Measurements from ENCODE around the gene ZNF324B.
"Not testable (repeated sequence)": the region's sequence is repeated elsewhere in the genome, so short reads cannot be mapped to it uniquely, and the experiment has no call there.

Gene ZNF324B

DNA sequence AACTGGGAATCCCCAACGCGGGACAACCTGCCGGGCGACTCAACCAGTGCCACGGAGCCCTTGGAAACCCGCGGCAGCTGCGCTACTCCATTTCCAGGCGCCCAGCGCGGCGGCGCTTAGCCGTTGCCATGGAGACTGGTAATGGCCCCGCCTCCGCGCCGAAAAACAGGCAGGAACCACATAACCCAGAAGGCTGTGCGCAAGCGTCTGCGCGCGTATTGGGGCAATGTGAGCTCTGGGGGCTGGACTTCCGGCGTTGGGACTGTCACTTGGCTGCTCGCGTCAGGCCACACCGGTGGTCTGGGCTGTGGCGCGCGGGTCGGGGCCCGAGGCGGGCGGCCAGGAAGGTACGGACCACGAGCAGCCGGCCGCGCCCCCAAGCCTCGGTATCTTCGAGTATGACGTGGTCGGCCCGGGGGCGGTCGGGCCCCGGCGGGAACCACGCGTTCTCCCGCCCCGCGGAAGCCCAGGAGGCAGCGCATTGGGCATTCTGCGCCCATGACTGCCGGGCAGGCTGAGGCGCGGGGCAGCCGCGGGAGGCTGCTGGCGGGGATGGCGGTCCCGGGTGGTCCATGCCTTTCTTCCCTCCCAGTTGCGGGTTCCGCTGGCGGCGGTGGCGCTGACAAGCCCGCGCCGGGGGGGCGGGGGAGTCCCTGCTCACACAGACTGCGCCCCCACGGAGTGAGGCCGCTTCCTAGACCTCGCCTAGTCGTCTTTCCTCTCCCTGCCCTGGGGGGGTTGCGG, at the start of gene ZNF324B:
Gene ZNF324B (plus strand): TSS at position 265 of the 744 bp plus-strand sequence. CDS start 2,080 bp downstream, outside the sequence.
- DNase-seq: peak; percentile 95
- peak; percentile 99 for ATAC-seq

DNA sequence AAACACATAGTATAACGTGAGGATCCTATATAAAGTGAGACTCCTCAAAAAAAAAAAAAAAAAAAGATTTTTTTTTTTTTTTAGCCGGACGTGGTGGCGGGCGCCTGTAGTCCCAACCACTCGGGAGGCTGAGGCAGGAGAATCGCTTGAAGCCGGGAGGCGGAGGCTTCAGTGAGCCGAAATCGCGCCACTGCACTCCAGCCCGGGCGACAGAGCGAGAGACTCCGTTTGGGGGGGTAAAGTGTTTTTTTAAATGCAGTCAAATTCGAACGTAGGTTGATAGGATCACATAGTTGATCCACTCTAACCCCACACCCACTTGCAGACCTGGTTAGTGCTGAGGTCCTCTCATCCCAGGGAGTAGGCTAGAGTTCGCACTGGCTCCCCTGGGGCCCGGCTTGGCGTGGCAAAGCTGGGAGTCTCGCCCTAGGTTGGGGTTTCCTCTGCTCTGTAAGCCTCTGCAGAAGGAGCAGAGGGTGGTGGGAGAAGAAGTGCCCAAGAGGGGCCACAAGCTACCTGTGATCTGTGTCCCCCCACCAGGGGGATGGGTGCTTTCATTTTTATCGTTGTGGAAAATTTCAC, 49.5 kb upstream of the ZNF324B start:
- DNase-seq (no peak), ATAC-seq (no peak)

DNA sequence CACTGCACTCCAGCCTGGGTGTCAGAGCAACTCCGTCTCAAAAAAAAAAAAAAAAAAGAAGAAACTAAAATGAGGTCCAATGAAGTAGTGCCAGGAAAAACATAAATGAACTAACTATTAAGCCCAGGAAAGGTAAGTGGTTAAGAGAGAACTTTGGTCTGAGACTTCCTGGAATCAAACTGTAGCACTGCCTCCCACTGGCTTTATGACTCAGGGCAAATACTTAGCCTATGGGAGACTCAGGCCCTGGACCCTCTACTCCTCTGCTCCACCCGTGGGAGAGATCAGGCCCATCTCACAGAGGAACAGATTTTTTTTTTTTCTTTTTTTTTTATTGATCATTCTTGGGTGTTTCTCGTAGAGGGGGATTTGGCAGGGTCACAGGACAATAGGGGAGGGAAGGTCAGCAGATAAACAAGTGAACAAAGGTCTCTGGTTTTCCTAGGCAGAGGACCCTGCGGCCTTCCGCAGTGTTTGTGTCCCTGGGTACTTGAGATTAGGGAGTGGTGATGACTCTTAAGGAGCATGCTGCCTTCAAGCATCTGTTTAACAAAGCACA, 47.4 kb upstream of the ZNF324B start:
- ATAC-seq, DNase-seq: not testable (repeated sequence)

DNA sequence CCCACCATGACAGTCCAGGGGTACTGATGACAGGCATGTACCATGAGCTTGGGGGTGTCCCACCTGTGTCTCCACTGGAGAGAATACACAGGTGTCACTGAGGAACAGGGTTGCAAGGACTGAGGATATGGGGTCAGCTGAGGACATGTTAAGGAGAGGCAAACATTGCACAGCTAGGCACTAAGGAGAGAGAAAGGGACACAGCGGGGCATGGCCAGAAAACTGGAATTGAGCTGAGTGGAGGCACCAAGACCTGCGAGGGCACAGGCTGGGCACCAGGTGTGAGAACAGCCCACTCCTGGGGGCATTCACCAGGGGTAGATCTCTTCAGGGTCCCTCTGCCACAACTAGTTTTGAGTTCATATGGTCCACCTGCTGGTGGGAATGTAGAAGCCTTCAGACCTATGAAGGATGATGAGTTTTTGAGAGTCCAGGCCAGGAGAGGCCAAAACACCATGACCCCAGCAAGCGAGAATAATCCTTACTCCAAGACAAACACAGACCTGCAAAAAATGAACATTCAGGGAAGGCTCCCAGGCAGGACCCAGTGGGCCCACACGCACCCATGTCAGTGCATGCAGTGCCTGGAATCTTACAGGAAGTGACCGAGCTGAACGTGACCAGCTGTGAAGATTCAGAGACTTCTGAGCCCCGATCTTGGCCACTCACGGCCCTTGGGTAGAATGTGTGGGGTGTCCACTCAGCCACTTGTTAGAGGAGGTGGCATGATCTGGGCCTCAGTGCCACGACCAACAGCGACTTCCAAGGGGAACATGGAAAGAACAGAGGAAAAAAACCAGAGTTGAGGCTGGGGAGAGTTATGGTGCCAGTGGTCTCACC, 44.4 kb upstream of the ZNF324B start:
- ATAC-seq: no peak
- no peak for DNase-seq

GRCh38 chr19:58407658-58408151, 43.7 kb upstream of the ZNF324B start:
- peak; percentile 26 for DNase-seq
- peak; percentile 15 for ATAC-seq

- DNase-seq: peak; percentile 96
- ATAC-seq: peak; percentile 96
These were observed 43.0 kb upstream of the ZNF324B start, which contains the start of gene ZNF584 for GRCh38 chr19:58408152-58409009. TSS of gene ZNF584 (plus strand) at chr19:58408649. CDS start at chr19:58409148, 499 bp downstream.

GRCh38 chr19:58409010-58409790, 42.2 kb upstream of the ZNF324B start:
- DNase-seq: peak; percentile 53
- peak; percentile 28 for ATAC-seq

GRCh38 chr19:58416604-58417003, 34.8 kb upstream of the ZNF324B start:
- ATAC-seq (no peak), DNase-seq (no peak)

DNA sequence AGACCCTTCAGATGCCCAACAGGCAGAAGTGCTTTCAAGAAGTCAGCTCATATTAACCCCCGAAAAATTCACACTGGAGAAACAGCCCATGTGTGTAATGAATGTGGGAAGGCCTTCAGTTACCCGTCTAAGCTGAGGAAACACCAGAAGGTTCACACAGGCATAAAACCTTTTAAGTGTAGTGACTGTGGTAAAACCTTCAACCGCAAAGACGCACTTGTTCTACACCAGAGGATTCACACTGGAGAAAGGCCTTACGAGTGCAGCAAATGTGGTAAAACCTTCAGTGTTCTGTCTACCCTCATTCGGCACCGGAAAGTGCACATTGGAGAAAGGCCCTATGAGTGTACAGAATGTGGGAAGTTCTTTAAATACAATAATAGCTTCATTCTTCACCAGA, 34.4 kb upstream of the ZNF324B start:
- no peak for DNase-seq
- ATAC-seq: no peak

DNA sequence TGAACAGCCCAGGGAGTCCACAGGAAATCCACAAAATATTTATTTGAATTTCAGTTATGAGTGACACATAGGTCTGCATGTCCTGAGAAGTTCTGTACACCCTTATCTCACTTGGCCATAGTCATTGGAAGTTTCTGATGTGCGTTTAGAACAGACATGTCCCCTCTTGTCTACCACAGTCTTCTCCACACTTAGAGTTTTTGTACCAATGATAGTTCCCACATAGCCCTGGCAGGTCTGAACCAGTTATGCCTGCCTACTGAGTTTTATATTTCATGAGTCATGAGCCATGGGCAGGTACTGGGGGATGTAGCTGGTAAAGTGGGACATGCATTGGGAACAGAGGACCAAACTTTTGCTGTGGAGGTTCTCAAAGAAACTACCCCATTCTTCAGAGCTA, 22.8 kb upstream of the ZNF324B start:
- no peak for ATAC-seq
- no peak for DNase-seq

- DNase-seq: no peak
- no peak for ATAC-seq
These were observed 21.7 kb upstream of the ZNF324B start for GRCh38 chr19:58429745-58430144.

- ATAC-seq (no peak), DNase-seq (no peak)
These were observed 17.2 kb upstream of the ZNF324B start for GRCh38 chr19:58434217-58434616.

- ATAC-seq (peak; percentile 99), DNase-seq (peak; percentile 91)
These were observed 11.6 kb upstream of the ZNF324B start, which contains the start of gene ZNF132 for GRCh38 chr19:58439576-58440554. TSS of gene ZNF132 (minus strand) at chr19:58440153. CDS start at chr19:58439821, 332 bp downstream.

DNA sequence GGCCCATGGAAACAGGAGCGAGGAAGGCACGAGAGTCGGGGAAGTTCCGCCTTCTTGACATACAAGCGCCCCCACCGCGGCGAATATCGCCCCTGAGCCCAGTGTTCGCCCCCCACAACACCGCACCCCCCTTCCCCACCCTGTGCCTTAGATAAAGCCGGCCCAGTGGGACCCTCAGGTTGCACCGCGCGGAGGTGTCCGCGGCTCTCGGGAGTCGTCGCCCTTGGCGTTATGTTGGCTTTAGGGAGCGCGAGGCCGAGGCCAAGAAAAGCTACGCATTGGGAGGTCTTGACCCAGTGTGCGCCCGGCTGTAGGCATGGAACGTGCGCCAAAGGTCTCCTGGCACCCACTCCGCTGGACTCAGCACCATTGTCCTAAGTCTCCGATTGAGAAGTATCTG, 10.9 kb upstream of the ZNF324B start:
- DNase-seq (no peak), ATAC-seq (no peak)

DNA sequence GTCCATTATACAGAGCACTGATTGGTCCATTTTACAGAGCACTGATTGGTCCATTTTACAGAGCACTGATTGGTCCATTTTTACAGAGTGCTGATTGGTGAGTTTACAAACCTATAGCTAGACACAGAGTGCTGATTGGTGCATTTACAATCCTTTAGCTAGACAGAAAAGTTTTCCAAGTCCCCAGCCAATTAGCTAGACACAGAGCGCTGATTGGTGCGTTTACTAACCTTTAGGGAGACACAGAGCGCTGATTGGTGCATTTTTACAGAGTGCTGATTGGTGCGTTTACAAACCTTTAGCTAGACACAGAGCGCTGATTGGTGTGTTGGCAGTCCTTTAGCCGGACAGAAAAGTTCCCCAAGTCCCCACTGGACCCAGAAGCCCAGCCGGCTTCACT, 8.4 kb upstream of the ZNF324B start:
- not testable (repeated sequence) for DNase-seq, ATAC-seq

- ATAC-seq, DNase-seq: not testable (repeated sequence)
These were observed 2.6 kb upstream of the ZNF324B start for GRCh38 chr19:58448860-58449259.

DNA sequence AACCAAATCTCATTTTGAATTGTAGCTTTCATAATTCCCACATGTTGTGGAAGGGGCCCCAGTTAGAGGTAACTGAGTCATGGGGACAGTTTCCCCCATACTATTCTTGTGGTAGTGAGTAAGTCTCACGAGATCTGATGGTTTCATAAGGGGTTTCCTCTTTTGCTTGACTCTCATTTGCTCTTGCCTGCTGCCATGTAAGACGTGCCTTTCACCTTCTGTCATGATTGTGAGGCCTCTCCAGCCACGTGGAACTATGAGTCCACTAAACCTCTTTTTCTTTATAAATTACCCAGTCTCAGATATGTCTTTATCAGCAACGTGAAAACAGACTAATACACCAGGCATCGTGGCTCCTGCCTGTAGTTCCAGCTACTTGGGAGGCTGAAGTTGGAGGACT, 1.4 kb upstream of the ZNF324B start:
- DNase-seq, ATAC-seq: not testable (repeated sequence)

DNA sequence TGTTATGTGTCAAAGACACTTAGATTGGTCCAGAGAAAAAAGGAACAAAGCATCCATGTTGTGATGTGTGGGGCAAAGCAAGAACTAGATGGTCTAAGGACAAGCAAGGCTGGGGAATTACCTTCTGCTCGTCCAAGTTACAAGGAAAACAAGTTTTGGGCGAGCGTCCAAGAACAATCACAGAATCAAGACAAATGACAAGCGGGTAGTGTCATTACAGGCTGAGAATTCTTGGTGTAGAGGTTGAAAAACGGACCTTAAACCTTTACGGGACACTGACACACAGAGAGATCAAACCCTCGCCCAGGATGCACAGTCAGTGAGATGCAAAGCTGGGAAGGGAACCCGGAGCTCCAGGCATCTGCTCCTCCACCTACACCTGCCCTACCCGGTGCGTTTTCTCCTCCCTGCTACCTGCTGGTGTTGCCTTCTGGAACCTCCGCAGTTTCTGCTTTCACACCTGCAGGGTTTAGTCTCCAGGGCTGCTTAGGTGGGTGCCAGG, 515 bp upstream of the ZNF324B start:
- DNase-seq (no peak), ATAC-seq (peak; percentile 1)

DNA sequence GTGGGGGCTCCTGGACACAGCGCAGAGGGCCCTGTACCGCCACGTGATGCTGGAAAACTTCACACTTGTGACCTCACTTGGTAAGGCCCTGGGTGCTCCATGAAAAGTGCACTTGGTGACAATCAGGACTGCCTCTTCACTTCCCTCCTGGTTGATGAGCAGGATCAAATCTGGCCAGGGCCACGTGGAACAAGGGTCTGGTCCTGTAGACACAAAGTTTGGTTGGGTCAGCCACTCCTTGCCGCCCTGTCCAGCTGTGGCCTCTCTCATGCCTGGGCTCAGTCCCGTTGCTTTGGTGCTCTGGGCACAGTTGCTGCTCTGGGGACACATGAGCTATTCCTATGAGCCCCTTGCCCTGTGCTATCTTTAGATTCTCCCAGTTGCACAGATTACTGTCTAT, 2.3 kb downstream of the ZNF324B start:
- ATAC-seq (no peak), DNase-seq (no peak)
